ENCODE results near the gene OR5K2. TPM values are rescaled to one million over a fixed set of nuclear protein-coding genes. Genes with fewer than 3 reads are reported as not detected.

Gene OR5K2
- total RNA-seq, 1 donor = not detected

- no peak overlapping the region for H3K4me3 ChIP-seq (ENCODE audit: low read depth, low read length)
- no peak for TF ChIP-seq CTCF (IDR thresholded peaks at IDR 0.05; ENCODE audit: insufficient read depth, low read length)
- no peak for DNase-seq (ENCODE audit: low read depth)
These were observed 7.1 kb downstream of the OR5K2 start for GRCh38 chr3:98504539-98504938.

- no peak for DNase-seq (ENCODE audit: low read depth)
These were observed 11.1 kb downstream of the OR5K2 start for GRCh38 chr3:98508582-98508981.

GRCh38 chr3:98512576-98512975 lies 15.1 kb downstream of the OR5K2 start:
- no peak for TF ChIP-seq CTCF (IDR thresholded peaks at IDR 0.05; ENCODE audit: insufficient read depth, low read length)
- no peak overlapping the region for H3K4me3 ChIP-seq (ENCODE audit: low read depth, low read length)
- no peak for DNase-seq (ENCODE audit: low read depth)

More at GRCh38 chr3:98508582-98508981, 11.1 kb downstream of the OR5K2 start:
- no peak for TF ChIP-seq CTCF (IDR thresholded peaks at IDR 0.05; ENCODE audit: insufficient read depth, low read length)
- H3K4me3 ChIP-seq (ENCODE audit: low read depth, low read length) = no peak overlapping the region

- peak; percentile 55 for DNase-seq (ENCODE audit: low read depth)
- TF ChIP-seq CTCF (IDR thresholded peaks at IDR 0.05; ENCODE audit: insufficient read depth, low read length) = no peak
- H3K4me3 ChIP-seq (ENCODE audit: low read depth, low read length) = no peak overlapping the region
These were observed 15.6 kb downstream of the OR5K2 start for GRCh38 chr3:98513091-98513511.

- no peak for DNase-seq (ENCODE audit: low read depth)
- no peak for TF ChIP-seq CTCF (IDR thresholded peaks at IDR 0.05; ENCODE audit: insufficient read depth, low read length)
- no peak overlapping the region for H3K4me3 ChIP-seq (ENCODE audit: low read depth, low read length)
These were observed 16.3 kb downstream of the OR5K2 start for GRCh38 chr3:98513736-98514135.

- no peak for TF ChIP-seq CTCF (IDR thresholded peaks at IDR 0.05; ENCODE audit: insufficient read depth, low read length)
- H3K4me3 ChIP-seq (ENCODE audit: low read depth, low read length) = no peak overlapping the region
- DNase-seq (ENCODE audit: low read depth) = no peak
These were observed 17.5 kb downstream of the OR5K2 start for GRCh38 chr3:98514948-98515347.

GRCh38 chr3:98518816-98519215 lies 21.3 kb downstream of the OR5K2 start:
- no peak overlapping the region for H3K4me3 ChIP-seq (ENCODE audit: low read depth, low read length)
- DNase-seq (ENCODE audit: low read depth) = no peak
- TF ChIP-seq CTCF (IDR thresholded peaks at IDR 0.05; ENCODE audit: insufficient read depth, low read length) = no peak
